Muscle layer of colon (tissue), 2 donors: ENCODE results near the gene ASNSD1.
"Not testable (repeated sequence)": the region's sequence is repeated elsewhere in the genome, so short reads cannot be mapped to it uniquely, and the experiment has no call there.

Source experiments
- H3K27ac ChIP-seq: one replicate; pipeline ENCODE4 v1.7.0; 2013; ENCODE audit warnings: low read depth, mild to moderate bottlenecking, low read length, moderate library complexity
- H3K27me3 ChIP-seq, 2 donors: one replicate each; pipeline ENCODE4 v1.7.0; 2013; ENCODE audit warnings: low read length in 2 of 2, mild to moderate bottlenecking in 2 of 2; ENCODE audit not compliant: insufficient read depth in 2 of 2, control insufficient read depth in 1 of 2
- H3K36me3 ChIP-seq: one replicate; pipeline ENCODE4 v1.7.0; 2013; ENCODE audit warnings: mild to moderate bottlenecking, low read length; ENCODE audit not compliant: insufficient read depth
- H3K4me1 ChIP-seq: one replicate; pipeline ENCODE4 v1.7.0; 2013; ENCODE audit warnings: mild to moderate bottlenecking, low read length; ENCODE audit not compliant: insufficient read depth
- H3K4me3 ChIP-seq, 2 donors: one replicate each; pipeline ENCODE4 v1.7.0; 2013; ENCODE audit warnings: low read length in 2 of 2, low read depth in 1 of 2, mild to moderate bottlenecking in 1 of 2, moderate library complexity in 1 of 2
- H3K9ac ChIP-seq: one replicate; pipeline ENCODE4 v1.7.0; 2013; ENCODE audit warnings: low read length
- H3K9me3 ChIP-seq: one replicate; pipeline ENCODE4 v1.7.0; 2013; ENCODE audit warnings: mild to moderate bottlenecking, low read length
- donor health status: abdominal sarcoma.
- donor health status: Adenocarcinoma of cecum.

Gene ASNSD1

GRCh38 chr2:189648846-189649509, 12.3 kb upstream of the ASNSD1 start:
- no peaks in the 10 kb centered on the region for H3K27me3 ChIP-seq
- H3K9ac ChIP-seq, result no peak overlapping the region

GRCh38 chr2:189651284-189651683, 10.0 kb upstream of the ASNSD1 start:
- Histone ChIP-seq H3K27me3 (no peaks in the 10 kb centered on the region), H3K9ac (no peak overlapping the region), H3K4me3 (no peak overlapping the region), H3K4me1 (no peaks in the 10 kb centered on the region), H3K27ac (no peak overlapping the region), H3K36me3 (no peaks in the 10 kb centered on the region), H3K9me3 (no peaks in the 10 kb centered on the region)

More at GRCh38 chr2:189648846-189649509, 12.3 kb upstream of the ASNSD1 start:
- H3K36me3 ChIP-seq, result no peaks in the 10 kb centered on the region
- H3K27ac ChIP-seq, result no peak overlapping the region
- H3K4me1 ChIP-seq, result no peaks in the 10 kb centered on the region
- H3K4me3 ChIP-seq, result no peak overlapping the region
- no peaks in the 10 kb centered on the region for H3K9me3 ChIP-seq

DNA sequence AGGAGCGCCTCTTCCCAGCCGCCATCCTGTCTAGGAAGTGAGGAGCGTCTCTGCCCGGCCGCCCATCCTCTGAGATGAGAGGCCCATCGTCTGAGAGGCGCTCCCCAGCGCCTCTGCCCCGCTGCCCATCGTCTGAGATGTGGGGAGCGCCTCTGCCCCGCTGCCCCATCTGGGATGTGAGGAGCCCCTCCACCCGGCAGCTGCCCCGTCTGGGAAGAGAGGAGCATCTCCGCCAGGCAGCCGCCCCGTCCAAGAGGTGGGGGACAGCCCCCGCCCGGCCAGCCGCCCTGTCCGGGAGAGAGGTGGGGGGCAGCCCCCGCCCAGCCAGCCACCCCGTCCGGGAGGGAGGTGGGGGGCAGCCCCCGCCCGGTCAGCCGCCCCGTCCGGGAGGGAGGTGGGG, 7.8 kb upstream of the ASNSD1 start:
- not testable (repeated sequence) for H3K36me3 ChIP-seq

DNA sequence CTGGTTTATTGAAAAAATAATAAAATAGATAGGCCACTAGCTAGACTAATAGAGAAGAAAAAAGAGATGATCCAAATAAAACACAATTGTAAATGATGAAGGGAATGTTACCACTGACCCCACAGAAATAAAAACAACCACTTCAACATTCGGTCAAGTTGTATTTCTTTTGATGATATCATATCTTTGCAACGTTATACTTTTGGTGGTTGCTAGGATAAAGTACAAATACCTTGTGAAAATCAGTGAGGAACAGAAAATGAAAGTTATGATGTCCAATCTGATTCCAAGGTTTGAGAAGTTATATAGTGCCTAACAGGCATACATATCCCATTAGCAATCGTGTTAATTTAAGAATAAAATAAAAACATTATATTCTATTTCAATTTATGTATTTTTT, 6.6 kb upstream of the ASNSD1 start:
- no peak overlapping the region for H3K9ac ChIP-seq
- H3K4me3 ChIP-seq, result no peak overlapping the region
- no peaks in the 10 kb centered on the region for H3K9me3 ChIP-seq
- H3K27me3 ChIP-seq, result no peaks in the 10 kb centered on the region
- H3K36me3 ChIP-seq, result no peaks in the 10 kb centered on the region
- no peaks in the 10 kb centered on the region for H3K4me1 ChIP-seq
- H3K27ac ChIP-seq, result no peak overlapping the region

More for the DNA sequence above, 7.8 kb upstream of the ASNSD1 start:
- H3K4me3 ChIP-seq, H3K9me3 ChIP-seq, H3K4me1 ChIP-seq, H3K27ac ChIP-seq, H3K27me3 ChIP-seq, H3K9ac ChIP-seq: not testable (repeated sequence)

- Histone ChIP-seq H3K27ac (no peak overlapping the region), H3K4me3 (no peak overlapping the region)
Observed at GRCh38 chr2:189657867-189658266, 3.4 kb upstream of the ASNSD1 start.

GRCh38 chr2:189658306-189659212, 2.7 kb upstream of the ASNSD1 start:
- Histone ChIP-seq H3K27me3 (no peaks in the 10 kb centered on the region), H3K9ac (no peak overlapping the region), H3K36me3 (no peaks in the 10 kb centered on the region), H3K4me3 (no peak overlapping the region), H3K9me3 (no peaks in the 10 kb centered on the region), H3K27ac (no peak overlapping the region), H3K4me1 (peaks cover 11% of the 10 kb centered on the region)

More at GRCh38 chr2:189657867-189658266, 3.4 kb upstream of the ASNSD1 start:
- H3K27me3 ChIP-seq, result no peaks in the 10 kb centered on the region
- H3K9me3 ChIP-seq, result no peaks in the 10 kb centered on the region
- no peak overlapping the region for H3K9ac ChIP-seq
- peaks cover 10% of the 10 kb centered on the region for H3K4me1 ChIP-seq
- H3K36me3 ChIP-seq, result no peaks in the 10 kb centered on the region

DNA sequence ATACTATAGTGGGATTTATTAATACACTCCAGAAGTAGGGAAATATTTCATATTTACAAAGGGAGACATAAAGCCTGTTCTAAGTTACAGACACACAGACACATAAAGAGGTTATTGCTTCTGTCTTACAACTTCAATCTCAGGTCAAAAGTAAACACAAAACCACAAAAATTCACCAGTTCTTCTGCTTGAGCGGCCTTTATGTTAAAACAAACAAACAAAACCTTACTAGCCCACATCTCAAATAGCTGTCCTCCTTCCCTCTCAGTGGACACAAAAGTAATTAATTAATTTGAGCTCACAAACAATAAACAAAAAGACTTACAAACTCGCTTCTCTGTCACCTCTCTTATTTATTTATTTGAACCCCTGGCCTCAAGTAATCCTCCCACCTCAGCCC, 1.5 kb upstream of the ASNSD1 start:
- Histone ChIP-seq H3K4me1 (peaks cover 18% of the 10 kb centered on the region), H3K9ac (no peak overlapping the region), H3K4me3 (no peak overlapping the region), H3K9me3 (no peaks in the 10 kb centered on the region), H3K27ac (no peak overlapping the region), H3K36me3 (no peaks in the 10 kb centered on the region), H3K27me3 (no peaks in the 10 kb centered on the region)

- H3K9me3 ChIP-seq, result no peaks in the 10 kb centered on the region
- H3K9ac ChIP-seq, result no peak overlapping the region
- no peaks in the 10 kb centered on the region for H3K27me3 ChIP-seq
- H3K27ac ChIP-seq, result no peak overlapping the region
- H3K36me3 ChIP-seq, result no peaks in the 10 kb centered on the region
- no peak overlapping the region for H3K4me3 ChIP-seq
- peaks cover 22% of the 10 kb centered on the region for H3K4me1 ChIP-seq
Observed at GRCh38 chr2:189660803-189661147, 484 bp upstream of the ASNSD1 start.

GRCh38 chr2:189661957-189662321, 680 bp downstream of the ASNSD1 start:
- peak overlapping the region; percentile 99 for H3K9ac ChIP-seq
- no peaks in the 10 kb centered on the region for H3K9me3 ChIP-seq
- peaks cover 24% of the 10 kb centered on the region for H3K4me1 ChIP-seq
- H3K27ac ChIP-seq, result peak overlapping the region; percentile 99
- H3K4me3 ChIP-seq, result peak overlapping the region; percentile 84 to 97
- H3K27me3 ChIP-seq, result no peaks in the 10 kb centered on the region
- H3K36me3 ChIP-seq, result peaks cover 11% of the 10 kb centered on the region

GRCh38 chr2:189662669-189663226, 1.5 kb downstream of the ASNSD1 start:
- Histone ChIP-seq H3K4me1 (peaks cover 27% of the 10 kb centered on the region), H3K9me3 (no peaks in the 10 kb centered on the region), H3K36me3 (peaks cover 19% of the 10 kb centered on the region), H3K9ac (no peak overlapping the region), H3K4me3 (peak overlapping the region in 1 of 2 donors; percentile 84), H3K27ac (no peak overlapping the region), H3K27me3 (no peaks in the 10 kb centered on the region)

GRCh38 chr2:189663319-189663718, 2.1 kb downstream of the ASNSD1 start:
- H3K27ac ChIP-seq, H3K27me3 ChIP-seq, H3K9me3 ChIP-seq, H3K4me3 ChIP-seq, H3K9ac ChIP-seq: not testable (repeated sequence)
- Histone ChIP-seq H3K36me3 (peaks cover 25% of the 10 kb centered on the region), H3K4me1 (peaks cover 27% of the 10 kb centered on the region)
